HepG2 (cell line): Measurements from ENCODE around the gene PACRGL. TPM values are rescaled to one million over a fixed set of nuclear protein-coding genes. Genes with fewer than 3 reads are reported as not detected.

ENCODE experiments used
- CEBPB ChIP-seq: IDR thresholded peaks from 2 replicates; pipeline ENCODE4 v1.6.1; 2011; ENCODE audit warnings: low read depth, low read length, improper control_type of control experiment, borderline replicate concordance
- CHD4 ChIP-seq: fragments of 200-600 bp; sonication (generic); IDR thresholded peaks from 2 replicates; pipeline ENCODE4 v1.7.0; 2017; ENCODE audit warnings: mild to moderate bottlenecking, low read length, borderline replicate concordance
- GABPB1 ChIP-seq: IDR thresholded peaks from 2 replicates; pipeline ENCODE4 v1.6.1; 2016; ENCODE audit warnings: mild to moderate bottlenecking, missing genetic modification reagents, moderate library complexity, missing compliant biosample characterization
- GATA4 ChIP-seq: sonication (generic); IDR thresholded peaks from 2 replicates; pipeline ENCODE4 v1.6.1; 2016; ENCODE audit warnings: antibody characterized with exemption, low read depth, borderline replicate concordance
- GPBP1L1 ChIP-seq: sonication (generic); formaldehyde crosslinking; IDR thresholded peaks from 2 replicates; pipeline ENCODE4 v1.5.0; 2020; ENCODE audit warnings: mild to moderate bottlenecking, missing genetic modification reagents
- HNRNPH1 ChIP-seq: fragments of 200-400 bp; formaldehyde crosslinking; optimal IDR thresholded peaks from 2 replicates; pipeline ENCODE3; 2017; ENCODE audit warnings: mild to moderate bottlenecking, low read depth, low read length
- HOMEZ ChIP-seq: IDR thresholded peaks from 2 replicates; pipeline ENCODE4 v1.6.1; 2016; ENCODE audit warnings: low read depth
- JDP2 ChIP-seq: sonication (generic); formaldehyde crosslinking; IDR thresholded peaks from 2 replicates; pipeline ENCODE4 v1.8.1; 2022; ENCODE audit warnings: missing genetic modification reagents, borderline replicate concordance
- KAT7 ChIP-seq: IDR thresholded peaks from 2 replicates; pipeline ENCODE4 v1.6.1; 2018; ENCODE audit warnings: borderline replicate concordance, missing compliant biosample characterization
- KLF12 ChIP-seq: sonication (generic); formaldehyde crosslinking; IDR thresholded peaks from 2 replicates; pipeline ENCODE4 v1.4.0; 2020; ENCODE audit warnings: missing genetic modification reagents, borderline replicate concordance
- MIER2 ChIP-seq: IDR thresholded peaks from 2 replicates; pipeline ENCODE4 v1.6.1; 2016; ENCODE audit warnings: missing biosample characterization, missing genetic modification reagents
- NFE2L2 ChIP-seq: fragments of 150-350 bp; IDR thresholded peaks from 2 replicates; pipeline ENCODE4 v1.6.1; 2014; ENCODE audit warnings: low read length
- SETDB1 ChIP-seq: sonication (generic); formaldehyde crosslinking; IDR thresholded peaks from 2 replicates; pipeline ENCODE4 v1.5.1; 2020; ENCODE audit warnings: missing genetic modification reagents, mild to moderate bottlenecking, borderline replicate concordance
- TRIM24 ChIP-seq: sonication (generic); formaldehyde crosslinking; IDR thresholded peaks from 2 replicates; pipeline ENCODE4 v1.8.0; 2022; ENCODE audit warnings: mild to moderate bottlenecking, missing genetic modification reagents
- XBP1 ChIP-seq: sonication (generic); formaldehyde crosslinking; IDR thresholded peaks from 2 replicates; pipeline ENCODE4 v1.5.0; 2020; ENCODE audit warnings: missing genetic modification reagents
- ZBTB3 ChIP-seq: sonication (generic); formaldehyde crosslinking; IDR thresholded peaks from 2 replicates; pipeline ENCODE4 v1.4.0; 2020; ENCODE audit warnings: low read depth, mild to moderate bottlenecking, moderate library complexity, missing genetic modification reagents, borderline replicate concordance
- ZFAT ChIP-seq: sonication (generic); formaldehyde crosslinking; conservative IDR thresholded peaks from 2 replicates; pipeline ENCODE4 v1.8.1; 2023; ENCODE audit warnings: missing genetic modification reagents, inconsistent platforms
- ZNF513 ChIP-seq: sonication (generic); formaldehyde crosslinking; conservative IDR thresholded peaks from 2 replicates; pipeline ENCODE4 v1.5.0; 2020; ENCODE audit warnings: missing genetic modification reagents
- ZNF652 ChIP-seq: IDR thresholded peaks from 2 replicates; pipeline ENCODE4 v1.6.1; 2016; ENCODE audit warnings: low read depth, borderline replicate concordance
- ZNF766 ChIP-seq: sonication (generic); formaldehyde crosslinking; IDR thresholded peaks from 2 replicates; pipeline ENCODE4 v1.5.0; 2020; ENCODE audit warnings: missing genetic modification reagents, borderline replicate concordance
- ZSCAN12 ChIP-seq: sonication (generic); formaldehyde crosslinking; IDR thresholded peaks from 2 replicates; pipeline ENCODE4 v1.9.0; 2021; ENCODE audit warnings: mild to moderate bottlenecking, missing genetic modification reagents
- polyA plus RNA-seq, 8 experiments: library from polyadenylated mRNA; depleted of rRNA in 3 of 8; stranded (reverse) in 7 of 8; unstranded in 1 of 8; fragments of >200 nt; fragmentation: Illumina TruSeq in 4 of 8; extraction: Trizol in 4 of 8; gene quantifications; 2 replicates each; pipeline versions ENCODE4 v1.2.1 to v1.2.3, GENCODE V29; 2011 to 2016; ENCODE audit warnings: low read depth in 4 of 8, missing spikeins in 1 of 8, mixed read lengths in 1 of 8; ENCODE audit not compliant: insufficient read depth in 1 of 8
- total RNA-seq, 5 experiments: library from RNA; depleted of rRNA; stranded (reverse); fragments of >200 nt; fragmentation: Illumina TruSeq; extraction: Trizol; gene quantifications; 2 replicates each; pipeline ENCODE4 v1.2.3, GENCODE V29; 2016; ENCODE audit warnings: low read depth in 1 of 5
- TF ChIP-seq, protein P1 (sequence below): IDR thresholded peaks from 2 replicates; pipeline ENCODE4 v1.6.1; 2016; ENCODE audit warnings: control low read depth

The PACRGL gene
- total and polyA plus RNA-seq, 2 of the 13 experiments (the other 11 are each of a cell fraction or from before 2014, with no cell fraction given) = 5.8 to 15.1 TPM

- 0 out of 2 replicates have a peak, but pooled peaks have one; percentile 33 for TF ChIP-seq KAT7 (CRISPR knock-in tag)
- TF ChIP-seq GABPB1 (CRISPR knock-in tag) = peak; percentile 81
- TF ChIP-seq NFE2L2 = no peak
- TF ChIP-seq, protein P1, sequence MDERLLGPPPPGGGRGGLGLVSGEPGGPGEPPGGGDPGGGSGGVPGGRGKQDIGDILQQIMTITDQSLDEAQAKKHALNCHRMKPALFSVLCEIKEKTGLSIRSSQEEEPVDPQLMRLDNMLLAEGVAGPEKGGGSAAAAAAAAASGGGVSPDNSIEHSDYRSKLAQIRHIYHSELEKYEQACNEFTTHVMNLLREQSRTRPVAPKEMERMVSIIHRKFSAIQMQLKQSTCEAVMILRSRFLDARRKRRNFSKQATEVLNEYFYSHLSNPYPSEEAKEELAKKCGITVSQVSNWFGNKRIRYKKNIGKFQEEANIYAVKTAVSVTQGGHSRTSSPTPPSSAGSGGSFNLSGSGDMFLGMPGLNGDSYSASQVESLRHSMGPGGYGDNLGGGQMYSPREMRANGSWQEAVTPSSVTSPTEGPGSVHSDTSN (CRISPR knock-in tag) = no peak
- no peak for TF ChIP-seq ZBTB3 (CRISPR knock-in tag)
- no peak for TF ChIP-seq CHD4
- TF ChIP-seq JDP2 (CRISPR knock-in tag) = no peak
- no peak for TF ChIP-seq XBP1 (CRISPR knock-in tag)
- no peak for TF ChIP-seq ZNF766 (CRISPR knock-in tag)
- TF ChIP-seq GATA4 = no peak
- TF ChIP-seq ZNF513 (CRISPR knock-in tag) = no peak
- TF ChIP-seq MIER2 (CRISPR knock-in tag) = no peak
- TF ChIP-seq HNRNPH1 = no peak
- TF ChIP-seq ZNF652 (CRISPR knock-in tag) = no peak
- TF ChIP-seq TRIM24 = no peak
- TF ChIP-seq ZSCAN12 = no peak
- no peak for TF ChIP-seq SETDB1
- no peak for TF ChIP-seq HOMEZ (CRISPR knock-in tag)
- no peak for TF ChIP-seq CEBPB
- peak; percentile 27; the same call in 1 of the 2 replicates for TF ChIP-seq KLF12 (CRISPR knock-in tag)
- no peak; the same call in 1 of the 2 replicates for TF ChIP-seq ZFAT (CRISPR knock-in tag)
- no peak for TF ChIP-seq GPBP1L1 (CRISPR knock-in tag)
Measured at GRCh38 chr4:20700007-20700761, at the start of gene PACRGL (continued).
